ENCODE data around the gene ACSM6. TPM values are rescaled to one million over a fixed set of nuclear protein-coding genes. Genes with fewer than 3 reads are reported as not detected.
A peak's percentile ranks its signal among the peaks of the same experiment; 100 is the strongest.
"Not testable (repeated sequence)": the region's sequence is repeated elsewhere in the genome, so short reads cannot be mapped to it uniquely, and the experiment has no call there.

Gene ACSM6
- total RNA-seq, 4 donors from 2014 or later = 1.2 TPM; not detected in 3

GRCh38 chr10:95225136-95225535 is 31.1 kb downstream of the ACSM6 start:
- 65 to 82% methylated on average over 2 of the region's 2 CpGs for WGBS, 2 donors (ENCODE audit: low coverage in 1 of 2)
- Histone ChIP-seq H3K27ac (no peak overlapping the region), H3K36me3 (no peaks in the 10 kb centered on the region), H3K9me3 (peaks cover 0 to 7% (median 0%) of the 10 kb centered on the region in 3 donors), H3K4me1 (no peaks in the 10 kb centered on the region), H3K4me3 (no peak overlapping the region), H3K27me3 (no peaks in the 10 kb centered on the region)
- TF ChIP-seq EP300 (IDR thresholded peaks at IDR 0.05) = no peak
- TF ChIP-seq, protein P1, sequence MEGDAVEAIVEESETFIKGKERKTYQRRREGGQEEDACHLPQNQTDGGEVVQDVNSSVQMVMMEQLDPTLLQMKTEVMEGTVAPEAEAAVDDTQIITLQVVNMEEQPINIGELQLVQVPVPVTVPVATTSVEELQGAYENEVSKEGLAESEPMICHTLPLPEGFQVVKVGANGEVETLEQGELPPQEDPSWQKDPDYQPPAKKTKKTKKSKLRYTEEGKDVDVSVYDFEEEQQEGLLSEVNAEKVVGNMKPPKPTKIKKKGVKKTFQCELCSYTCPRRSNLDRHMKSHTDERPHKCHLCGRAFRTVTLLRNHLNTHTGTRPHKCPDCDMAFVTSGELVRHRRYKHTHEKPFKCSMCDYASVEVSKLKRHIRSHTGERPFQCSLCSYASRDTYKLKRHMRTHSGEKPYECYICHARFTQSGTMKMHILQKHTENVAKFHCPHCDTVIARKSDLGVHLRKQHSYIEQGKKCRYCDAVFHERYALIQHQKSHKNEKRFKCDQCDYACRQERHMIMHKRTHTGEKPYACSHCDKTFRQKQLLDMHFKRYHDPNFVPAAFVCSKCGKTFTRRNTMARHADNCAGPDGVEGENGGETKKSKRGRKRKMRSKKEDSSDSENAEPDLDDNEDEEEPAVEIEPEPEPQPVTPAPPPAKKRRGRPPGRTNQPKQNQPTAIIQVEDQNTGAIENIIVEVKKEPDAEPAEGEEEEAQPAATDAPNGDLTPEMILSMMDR (IDR thresholded peaks at IDR 0.05) = no peak
- TF ChIP-seq POLR2A (IDR thresholded peaks at IDR 0.05) = no peak
- no peak for TF ChIP-seq POLR2AphosphoS5 (IDR thresholded peaks at IDR 0.05)
- no peak for ATAC-seq

- H3K4me1 ChIP-seq, H3K27me3 ChIP-seq, H3K36me3 ChIP-seq, H3K4me3 ChIP-seq, H3K9me3 ChIP-seq, H3K27ac ChIP-seq, ATAC-seq: not testable (repeated sequence)
- WGBS, 2 donors (ENCODE audit: low coverage in 1 of 2) = 79 to 85% methylated on average over 5 to 14 of the region's 14 CpGs
Measured at GRCh38 chr10:95228934-95229723, 35.1 kb downstream of the ACSM6 start.

DNA sequence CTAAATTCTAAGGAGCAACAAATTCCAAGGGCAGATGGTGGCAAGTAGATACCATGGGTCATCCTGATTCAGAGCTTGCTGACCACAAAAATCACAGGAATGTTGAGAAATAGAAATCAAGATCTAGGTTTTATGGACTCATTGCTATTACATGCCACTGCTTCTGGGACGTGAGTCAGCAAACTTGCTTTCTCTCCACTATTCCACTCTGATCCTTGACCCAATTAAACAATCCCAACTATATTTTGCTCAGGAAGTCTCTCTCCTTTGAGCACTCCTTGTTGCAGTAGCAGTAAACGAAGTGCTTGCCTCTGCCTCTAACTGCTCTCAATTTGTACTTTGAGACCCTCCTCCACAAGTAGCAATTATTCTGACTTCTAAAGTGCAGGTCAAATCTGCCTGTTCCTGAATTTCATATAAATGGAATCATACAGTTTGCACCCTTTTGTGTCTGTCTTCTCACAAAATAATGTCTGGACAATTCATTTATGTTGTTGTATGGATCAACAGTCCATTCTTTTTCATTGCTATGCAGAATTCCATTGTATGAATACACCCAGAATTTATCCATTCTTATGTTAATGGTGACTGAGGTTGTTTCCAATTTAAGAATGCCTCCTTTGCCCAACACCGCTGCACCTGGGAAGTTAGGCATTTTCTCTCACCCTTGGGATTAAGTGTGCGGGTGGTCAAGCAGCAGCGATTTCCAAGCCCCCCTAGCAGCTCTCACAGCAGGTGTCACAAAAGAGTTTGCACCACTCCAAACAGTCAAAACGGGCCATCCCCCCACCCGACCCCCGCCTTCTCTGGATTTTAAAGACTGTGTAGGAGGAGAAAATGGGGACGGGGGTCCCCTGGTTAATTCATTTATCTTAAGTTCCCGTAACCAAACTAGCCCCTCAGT is 35.9 kb downstream of the ACSM6 start:
- 48 to 65% methylated on average over 5 to 6 of the region's 10 CpGs for WGBS, 2 donors (ENCODE audit: low coverage in 1 of 2)
- Histone ChIP-seq H3K27ac (no peak overlapping the region), H3K27me3 (no peaks in the 10 kb centered on the region), H3K9me3 (no peaks in the 10 kb centered on the region), H3K36me3 (peaks cover 0 to 13% of the 10 kb centered on the region in 2 donors), H3K4me1 (peaks cover 0 to 5% (median 0%) of the 10 kb centered on the region in 3 donors), H3K4me3 (peak overlapping the region in 1 of 2 donors; percentile 48)
- TF ChIP-seq POLR2AphosphoS5 (IDR thresholded peaks at IDR 0.05) (no peak), POLR2A (IDR thresholded peaks at IDR 0.05) (no peak), EP300 (IDR thresholded peaks at IDR 0.05) (no peak)
- TF ChIP-seq, protein P1 (IDR thresholded peaks at IDR 0.05) = no peak
- no peak for ATAC-seq

GRCh38 chr10:95230677-95231586 is 36.9 kb downstream of the ACSM6 start:
- 55 to 90% methylated on average over 5 to 14 of the region's 36 CpGs for WGBS, 2 donors (ENCODE audit: low coverage in 1 of 2)
- not testable (repeated sequence) for H3K27me3 ChIP-seq, H3K4me1 ChIP-seq, H3K9me3 ChIP-seq
- peak; percentile 46 for ATAC-seq
- H3K4me3 ChIP-seq = peak overlapping the region; percentile 4 to 48
- H3K36me3 ChIP-seq = peaks cover 0 to 19% of the 10 kb centered on the region in 2 donors
- H3K27ac ChIP-seq = peak overlapping the region in 2 of 4 donors; percentile 35 to 54

- peaks cover 0 to 43% of the 10 kb centered on the region in 2 donors for H3K36me3 ChIP-seq
- H3K27me3 ChIP-seq = no peaks in the 10 kb centered on the region
- TF ChIP-seq EP300 (IDR thresholded peaks at IDR 0.05) (no peak), POLR2A (IDR thresholded peaks at IDR 0.05) (no peak), POLR2AphosphoS5 (IDR thresholded peaks at IDR 0.05) (no peak)
- TF ChIP-seq, protein P1 (IDR thresholded peaks at IDR 0.05) = no peak
- peaks cover 0 to 5% (median 0%) of the 10 kb centered on the region in 3 donors for H3K4me1 ChIP-seq
- ATAC-seq = no peak
- no peaks in the 10 kb centered on the region for H3K9me3 ChIP-seq
- no peak overlapping the region for H3K4me3 ChIP-seq
- H3K27ac ChIP-seq = no peak overlapping the region
- 86 to 100% methylated on average over 1 of the region's 2 CpGs for WGBS, 2 donors (ENCODE audit: low coverage in 1 of 2)
Measured at GRCh38 chr10:95233377-95234034, 39.5 kb downstream of the ACSM6 start.
